NCI-H1105 treated with DMSO at 0.1 percent for 48 hours (cell line): ENCODE measurements around the gene LGALS16.
"Not testable (repeated sequence)": the region's sequence is repeated elsewhere in the genome, so short reads cannot be mapped to it uniquely, and the experiment has no call there.

Experiments
- DNase-seq: peaks from one replicate; lab custom pipeline; 2025; lab: John Stamatoyannopoulos, UW

LGALS16 gene

GRCh38 chr19:39677961-39678889 lies 22.5 kb downstream of the LGALS16 start:
- DNase-seq: no peak

- no peak for DNase-seq
Observed at GRCh38 chr19:39679056-39679790, 23.5 kb downstream of the LGALS16 start.

DNA sequence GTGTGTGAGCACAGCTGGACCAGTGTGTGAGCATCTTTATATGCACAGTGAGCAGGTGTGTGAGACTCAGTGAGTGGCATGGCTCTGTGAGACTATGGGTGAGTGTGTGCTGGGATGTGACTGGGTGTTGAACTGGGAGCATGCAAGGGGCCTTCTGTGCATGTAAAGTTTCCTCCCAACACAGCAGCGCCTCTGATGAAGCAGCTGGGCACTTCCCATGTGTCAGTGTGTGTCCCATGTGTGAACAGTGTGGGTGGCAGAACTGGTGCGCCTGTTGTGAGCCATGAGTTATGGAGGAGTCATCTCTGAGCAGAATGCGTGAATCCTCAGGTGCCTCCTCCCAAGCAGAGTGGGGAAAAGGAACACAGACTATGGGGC lies 24.1 kb downstream of the LGALS16 start:
- no peak for DNase-seq

DNA sequence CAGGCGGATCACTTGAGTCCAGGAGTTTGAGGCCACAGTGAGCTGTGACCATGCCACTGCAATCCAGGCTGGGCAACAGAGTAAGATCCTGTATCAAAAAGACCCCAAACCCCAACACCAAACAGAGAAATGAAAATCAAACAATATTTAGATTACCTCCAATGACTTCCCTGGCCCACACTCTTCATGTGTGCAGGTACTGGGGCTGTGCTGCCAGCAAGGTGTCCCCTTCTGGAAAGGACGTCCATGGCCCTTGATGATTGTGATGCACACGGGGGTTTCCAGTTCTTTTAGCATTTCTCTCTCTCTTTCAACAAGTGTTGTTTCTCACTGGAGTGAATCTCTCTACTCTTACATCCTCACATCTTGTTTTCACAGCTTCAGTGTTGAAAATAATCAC lies 24.9 kb downstream of the LGALS16 start:
- no peak for DNase-seq

- DNase-seq: no peak
Observed at GRCh38 chr19:39681416-39681815, 25.7 kb downstream of the LGALS16 start.

GRCh38 chr19:39684267-39684666 lies 28.6 kb downstream of the LGALS16 start:
- DNase-seq: no peak

DNA sequence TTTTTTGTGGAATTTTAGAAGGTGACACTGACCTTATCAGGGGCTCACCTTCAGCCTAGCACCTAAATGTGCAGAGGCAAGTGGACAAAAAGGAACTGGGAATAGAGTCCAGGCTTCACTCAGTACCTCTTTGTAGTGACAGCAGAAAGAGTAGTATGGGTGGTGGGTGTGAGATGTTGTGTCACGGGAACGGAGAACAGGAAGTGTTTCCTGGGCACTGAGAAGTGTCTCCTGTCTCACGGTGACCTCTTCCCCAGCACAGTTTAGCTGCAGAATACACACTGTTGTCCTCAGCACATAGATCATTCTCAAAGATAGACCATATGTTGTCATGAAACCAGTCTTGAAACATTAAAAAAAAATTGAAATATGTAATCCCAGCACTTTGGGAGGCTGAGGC lies 31.0 kb downstream of the LGALS16 start:
- no peak for DNase-seq

- DNase-seq: not testable (repeated sequence)
Observed at GRCh38 chr19:39688637-39689036, 32.9 kb downstream of the LGALS16 start.

DNA sequence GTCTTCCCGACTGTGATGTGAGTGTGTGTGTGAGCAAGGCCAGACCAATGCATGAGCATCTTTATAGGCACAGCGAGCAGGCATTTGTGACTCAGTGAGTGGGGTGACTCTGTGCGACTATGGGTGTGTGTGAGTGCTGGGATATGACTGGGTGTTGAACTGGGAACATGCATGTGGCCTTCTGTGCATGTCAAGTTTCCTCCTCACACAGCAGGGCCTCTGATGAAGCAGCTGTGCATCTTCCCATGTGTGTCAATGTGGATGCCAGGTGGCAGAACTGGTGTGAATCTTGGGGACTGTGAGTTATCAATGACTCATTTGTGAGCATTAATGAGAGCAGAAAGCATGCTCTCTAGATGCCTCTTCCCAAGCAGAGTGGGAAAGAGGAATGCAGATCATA lies 36.5 kb downstream of the LGALS16 start:
- DNase-seq: no peak

GRCh38 chr19:39692822-39693221 lies 37.1 kb downstream of the LGALS16 start:
- no peak for DNase-seq

- no peak for DNase-seq
Observed at GRCh38 chr19:39695759-39696158, 40.0 kb downstream of the LGALS16 start.

- DNase-seq: no peak
Observed at GRCh38 chr19:39696387-39696786, 40.7 kb downstream of the LGALS16 start.

DNA sequence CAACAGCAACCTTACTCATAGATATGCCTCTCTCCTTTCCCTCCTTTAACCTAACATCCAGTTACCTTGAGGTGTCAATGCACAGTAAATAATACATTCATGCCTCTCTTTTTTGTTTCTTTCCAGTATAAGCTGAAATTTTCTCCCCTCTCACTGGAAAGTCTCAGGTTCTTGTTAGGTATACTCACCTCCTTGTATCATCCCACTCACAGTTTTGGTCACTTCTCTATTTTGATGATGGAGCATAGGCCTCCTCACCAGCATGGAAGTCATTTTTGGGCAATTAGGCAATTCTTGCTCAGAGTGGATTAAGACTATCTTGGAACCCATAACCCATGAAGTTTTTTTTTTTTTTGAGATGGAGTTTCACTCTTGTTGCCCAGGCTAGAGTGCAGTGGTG lies 42.8 kb downstream of the LGALS16 start:
- no peak for DNase-seq

- no peak for DNase-seq
Observed at GRCh38 chr19:39701291-39701690, 45.6 kb downstream of the LGALS16 start.

DNA sequence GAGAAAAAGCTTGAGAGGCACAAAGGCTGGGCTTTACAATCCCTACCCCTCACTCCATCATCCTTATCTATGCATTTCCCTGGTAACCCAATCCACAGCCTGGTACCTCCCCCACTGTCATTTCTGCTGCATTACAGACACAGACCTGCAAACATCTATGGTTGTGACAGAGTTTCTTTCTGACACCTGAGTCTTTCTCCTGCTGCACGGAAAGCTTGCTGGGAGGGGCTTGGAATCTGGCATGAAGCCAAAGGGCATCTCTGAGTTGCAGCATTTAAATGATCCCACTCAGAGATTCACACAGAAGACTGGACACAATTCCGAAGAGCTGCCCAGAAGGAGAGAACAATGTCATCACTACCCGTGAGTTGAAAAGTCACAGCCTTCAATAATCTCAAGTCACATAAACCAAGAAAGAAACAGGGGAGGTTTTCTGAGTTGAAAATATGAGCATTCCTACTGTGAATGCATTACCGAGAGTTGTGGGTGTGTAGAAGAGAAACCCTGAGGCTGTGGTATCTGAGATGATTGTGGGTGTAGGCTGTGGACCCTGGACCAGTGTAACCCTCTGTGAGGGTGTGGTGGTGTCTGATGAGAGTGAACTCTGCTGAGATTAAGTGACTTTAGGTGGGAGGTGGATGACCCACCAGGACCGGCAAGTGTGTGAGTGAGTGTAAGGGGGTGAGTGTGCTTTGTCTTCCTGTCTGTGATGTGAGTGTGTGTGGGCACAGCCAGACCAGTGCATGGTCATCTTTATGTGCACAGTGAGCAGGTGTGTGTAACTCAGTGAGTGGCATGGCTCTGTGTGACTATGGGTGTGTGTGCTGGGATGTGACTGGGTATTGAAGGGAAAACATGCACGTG lies 48.7 kb downstream of the LGALS16 start, which contains the start of gene LGALS14:
TSS of gene LGALS14 (plus strand) at position 301 of the 864 bp plus-strand sequence. CDS start at position 349, 48 bp downstream.
- no peak for DNase-seq

- no peak for DNase-seq
Observed at GRCh38 chr19:39705578-39706188, 50.0 kb downstream of the LGALS16 start.

DNA sequence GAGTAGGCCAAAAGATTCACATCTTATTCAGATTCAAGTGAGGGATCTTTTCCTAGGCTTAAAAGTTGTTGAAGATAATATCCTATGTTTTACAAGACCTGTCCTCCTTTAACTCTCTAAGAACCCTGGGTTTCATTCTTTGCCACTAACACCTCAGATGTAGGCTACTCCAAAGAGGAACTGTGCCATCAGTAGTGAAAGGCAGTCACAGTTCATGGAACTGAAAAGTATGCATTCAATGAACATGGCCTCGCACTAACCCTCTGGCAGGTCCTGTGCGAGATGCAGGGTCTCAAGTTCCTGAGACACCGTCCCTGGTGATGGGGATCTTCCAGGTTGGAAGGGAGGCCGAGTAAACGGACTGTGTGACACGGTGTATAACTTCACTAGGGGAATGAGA lies 52.9 kb downstream of the LGALS16 start:
- DNase-seq: no peak

DNA sequence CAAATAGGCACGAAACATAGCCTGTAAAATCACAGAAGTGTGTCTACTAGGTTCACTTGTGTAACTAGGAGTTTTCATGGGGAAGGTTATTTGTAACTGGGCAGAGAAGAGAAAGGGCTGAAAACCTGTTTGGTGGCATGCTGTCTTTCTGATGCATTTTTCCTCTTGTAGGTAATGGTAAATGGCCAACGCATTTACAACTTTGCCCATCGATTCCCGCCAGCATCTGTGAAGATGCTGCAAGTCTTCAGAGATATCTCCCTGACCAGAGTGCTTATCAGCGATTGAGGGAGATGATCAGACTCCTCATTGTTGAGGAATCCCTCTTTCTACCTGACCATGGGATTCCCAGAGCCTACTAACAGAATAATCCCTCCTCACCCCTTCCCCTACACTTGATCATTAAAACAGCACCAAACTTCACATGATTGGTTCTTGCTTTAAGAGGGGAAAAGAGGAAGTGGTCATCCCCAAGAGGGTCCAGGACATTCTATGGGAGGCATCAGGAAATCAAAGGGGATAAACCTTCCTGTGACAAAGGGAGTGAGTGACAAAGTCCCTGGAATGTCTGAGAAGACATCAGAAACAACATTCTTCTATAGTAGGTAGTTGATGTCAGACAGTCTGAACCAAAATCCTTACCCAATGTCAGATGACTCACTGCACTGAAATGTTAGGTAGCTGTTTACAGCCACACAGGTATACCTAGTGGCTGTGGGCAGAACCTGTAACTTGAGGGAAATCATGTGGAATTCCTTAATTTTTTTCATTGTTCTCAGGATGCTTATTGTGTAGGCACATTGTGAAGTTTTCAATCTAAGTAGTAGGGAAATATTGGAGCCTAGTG lies 53.5 kb downstream of the LGALS16 start:
- no peak for DNase-seq
